NCI-H1417 treated with DMSO at 0.1 percent for 48 hours (cell line): Measurements from ENCODE around the gene CHD5.

ENCODE experiments used
- DNase-seq: peaks from one replicate; lab custom pipeline; 2025; lab: John Stamatoyannopoulos, UW

CHD5 gene

GRCh38 chr1:6130596-6130995 is 49.5 kb downstream of the CHD5 start:
- DNase-seq: no peak

- no peak for DNase-seq
Observed at GRCh38 chr1:6130036-6130435, 50.1 kb downstream of the CHD5 start.

- no peak for DNase-seq
Observed at GRCh38 chr1:6129313-6129712, 50.8 kb downstream of the CHD5 start.

GRCh38 chr1:6128276-6129081 is 51.6 kb downstream of the CHD5 start:
- no peak for DNase-seq

GRCh38 chr1:6127587-6128163 is 52.4 kb downstream of the CHD5 start:
- DNase-seq: peak; percentile 71

GRCh38 chr1:6126521-6127067 is 53.5 kb downstream of the CHD5 start:
- no peak for DNase-seq

- DNase-seq: no peak
Observed at GRCh38 chr1:6126028-6126427, 54.1 kb downstream of the CHD5 start.

- no peak for DNase-seq
Observed at GRCh38 chr1:6125366-6125765, 54.8 kb downstream of the CHD5 start.

GRCh38 chr1:6124746-6125365 is 55.3 kb downstream of the CHD5 start:
- no peak for DNase-seq

GRCh38 chr1:6124341-6124740 is 55.8 kb downstream of the CHD5 start:
- no peak for DNase-seq

- DNase-seq: no peak
Observed at GRCh38 chr1:6123816-6124215, 56.3 kb downstream of the CHD5 start.

GRCh38 chr1:6123083-6123482 is 57.0 kb downstream of the CHD5 start:
- DNase-seq: no peak

- no peak for DNase-seq
Observed at GRCh38 chr1:6121651-6122370, 58.3 kb downstream of the CHD5 start.

- no peak for DNase-seq
Observed at GRCh38 chr1:6121021-6121421, 59.1 kb downstream of the CHD5 start.

GRCh38 chr1:6118415-6118814 is 61.7 kb downstream of the CHD5 start:
- no peak for DNase-seq

GRCh38 chr1:6117624-6118023 is 62.5 kb downstream of the CHD5 start:
- no peak for DNase-seq

GRCh38 chr1:6117064-6117463 is 63.1 kb downstream of the CHD5 start:
- DNase-seq: no peak

GRCh38 chr1:6116137-6116536 is 64.0 kb downstream of the CHD5 start:
- no peak for DNase-seq

- no peak for DNase-seq
Observed at GRCh38 chr1:6113745-6114144, 66.4 kb downstream of the CHD5 start.

- DNase-seq: no peak
Observed at GRCh38 chr1:6113116-6113515, 67.0 kb downstream of the CHD5 start.

GRCh38 chr1:6112690-6113005 is 67.5 kb downstream of the CHD5 start:
- no peak for DNase-seq

- no peak for DNase-seq
Observed at GRCh38 chr1:6111991-6112689, 68.0 kb downstream of the CHD5 start.
